GM12873 (cell line): Measurements from ENCODE around the gene LCORL.

Experiments used
- TF ChIP-seq, protein P1 (sequence below): IDR thresholded peaks from 2 replicates; pipeline ENCODE4 v1.5.1; 2012; ENCODE audit warnings: low read depth, mild to moderate bottlenecking, moderate library complexity, low read length, control low read depth; ENCODE audit not compliant: insufficient read depth; ENCODE audit errors: missing control alignments

The LCORL gene

DNA sequence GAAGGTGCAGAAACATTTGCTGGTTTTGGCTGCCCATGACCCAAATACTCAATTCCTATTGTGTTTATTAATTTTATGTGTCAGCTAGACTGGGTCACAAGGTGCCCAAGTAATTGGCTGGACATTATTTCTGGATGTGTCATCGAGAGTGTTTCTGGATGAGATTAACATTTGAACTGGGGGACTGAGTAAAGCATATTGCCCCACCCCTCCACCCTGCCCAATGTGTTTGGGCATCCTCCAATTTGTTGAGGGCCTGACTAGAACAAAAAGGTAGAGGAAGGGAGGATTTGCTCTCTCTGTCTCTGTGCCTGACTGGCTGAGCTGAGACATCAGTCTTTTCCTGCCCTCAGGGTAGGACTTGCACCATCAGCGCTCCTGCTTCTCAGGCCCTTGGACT, 29.7 kb upstream of the LCORL start:
- TF ChIP-seq, protein P1, sequence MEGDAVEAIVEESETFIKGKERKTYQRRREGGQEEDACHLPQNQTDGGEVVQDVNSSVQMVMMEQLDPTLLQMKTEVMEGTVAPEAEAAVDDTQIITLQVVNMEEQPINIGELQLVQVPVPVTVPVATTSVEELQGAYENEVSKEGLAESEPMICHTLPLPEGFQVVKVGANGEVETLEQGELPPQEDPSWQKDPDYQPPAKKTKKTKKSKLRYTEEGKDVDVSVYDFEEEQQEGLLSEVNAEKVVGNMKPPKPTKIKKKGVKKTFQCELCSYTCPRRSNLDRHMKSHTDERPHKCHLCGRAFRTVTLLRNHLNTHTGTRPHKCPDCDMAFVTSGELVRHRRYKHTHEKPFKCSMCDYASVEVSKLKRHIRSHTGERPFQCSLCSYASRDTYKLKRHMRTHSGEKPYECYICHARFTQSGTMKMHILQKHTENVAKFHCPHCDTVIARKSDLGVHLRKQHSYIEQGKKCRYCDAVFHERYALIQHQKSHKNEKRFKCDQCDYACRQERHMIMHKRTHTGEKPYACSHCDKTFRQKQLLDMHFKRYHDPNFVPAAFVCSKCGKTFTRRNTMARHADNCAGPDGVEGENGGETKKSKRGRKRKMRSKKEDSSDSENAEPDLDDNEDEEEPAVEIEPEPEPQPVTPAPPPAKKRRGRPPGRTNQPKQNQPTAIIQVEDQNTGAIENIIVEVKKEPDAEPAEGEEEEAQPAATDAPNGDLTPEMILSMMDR = no peak

- TF ChIP-seq, protein P1 = no peak
These were observed 28.9 kb upstream of the LCORL start for GRCh38 chr4:18050448-18050847.

GRCh38 chr4:18049446-18049845, 27.9 kb upstream of the LCORL start:
- TF ChIP-seq, protein P1 = no peak

GRCh38 chr4:18042754-18043153, 21.2 kb upstream of the LCORL start:
- TF ChIP-seq, protein P1 = peak; percentile 43

GRCh38 chr4:18042012-18042411, 20.5 kb upstream of the LCORL start:
- TF ChIP-seq, protein P1 = no peak

DNA sequence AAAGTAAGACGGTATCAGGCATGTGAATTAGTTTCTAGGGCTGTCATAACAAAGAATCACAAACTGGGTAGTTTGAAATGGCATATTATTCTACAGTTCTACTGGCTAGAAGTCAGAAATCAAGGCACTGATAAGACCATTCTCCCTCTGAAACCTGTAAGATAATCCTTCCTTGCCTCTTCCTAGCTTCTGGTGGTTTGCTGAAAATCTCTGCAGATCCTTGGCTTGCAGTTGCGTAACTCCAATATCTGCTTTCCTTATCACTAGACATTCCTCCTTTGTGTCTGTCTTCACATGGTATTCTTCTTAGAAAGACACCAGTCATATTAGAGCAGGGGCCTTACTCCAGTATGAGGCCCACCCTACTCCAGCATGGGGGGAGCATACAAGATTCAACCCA, 19.6 kb upstream of the LCORL start:
- TF ChIP-seq, protein P1 = no peak

DNA sequence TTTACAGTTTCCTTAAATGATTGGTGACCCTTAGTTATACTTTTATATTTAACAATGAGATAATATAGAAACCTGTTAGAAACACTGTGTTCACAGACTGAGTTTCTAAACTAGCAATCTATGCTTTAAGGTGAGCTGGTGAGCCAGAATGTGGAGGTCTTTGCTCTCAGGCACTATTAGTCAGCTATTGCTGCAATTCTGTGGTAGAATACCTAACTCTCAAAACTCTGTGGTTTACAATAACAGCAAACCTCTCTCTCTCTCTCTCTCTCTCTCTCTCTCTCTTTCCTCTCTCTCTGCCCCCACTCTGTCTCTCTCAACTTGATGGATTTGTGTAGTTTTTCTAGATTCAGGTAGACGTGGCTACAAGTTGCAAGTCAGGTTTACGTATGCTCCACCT, 17.6 kb upstream of the LCORL start:
- TF ChIP-seq, protein P1 = no peak
